ES-I3 (cell line): ENCODE measurements around the gene MYOT.

Experiments
- H3K36me3 ChIP-seq: 2 replicates; pipeline ENCODE4 v1.6.1; 2013; ENCODE audit warnings: mild to moderate bottlenecking, low read length, control low read depth, moderate library complexity; ENCODE audit not compliant: insufficient read depth
- H3K4me1 ChIP-seq: 2 replicates; pipeline ENCODE4 v1.6.1; 2013; ENCODE audit warnings: mild to moderate bottlenecking, control low read depth, low read length; ENCODE audit not compliant: insufficient read depth
- H3K9ac ChIP-seq: 2 replicates; pipeline ENCODE4 v1.6.1; 2013; ENCODE audit warnings: low read depth, mild to moderate bottlenecking, low read length, moderate library complexity
- H3K9me3 ChIP-seq: 2 replicates; pipeline ENCODE4 v1.6.1; 2013; ENCODE audit warnings: mild to moderate bottlenecking, low read length, moderate library complexity; ENCODE audit not compliant: control insufficient read depth, insufficient read depth

Gene MYOT, protein sequence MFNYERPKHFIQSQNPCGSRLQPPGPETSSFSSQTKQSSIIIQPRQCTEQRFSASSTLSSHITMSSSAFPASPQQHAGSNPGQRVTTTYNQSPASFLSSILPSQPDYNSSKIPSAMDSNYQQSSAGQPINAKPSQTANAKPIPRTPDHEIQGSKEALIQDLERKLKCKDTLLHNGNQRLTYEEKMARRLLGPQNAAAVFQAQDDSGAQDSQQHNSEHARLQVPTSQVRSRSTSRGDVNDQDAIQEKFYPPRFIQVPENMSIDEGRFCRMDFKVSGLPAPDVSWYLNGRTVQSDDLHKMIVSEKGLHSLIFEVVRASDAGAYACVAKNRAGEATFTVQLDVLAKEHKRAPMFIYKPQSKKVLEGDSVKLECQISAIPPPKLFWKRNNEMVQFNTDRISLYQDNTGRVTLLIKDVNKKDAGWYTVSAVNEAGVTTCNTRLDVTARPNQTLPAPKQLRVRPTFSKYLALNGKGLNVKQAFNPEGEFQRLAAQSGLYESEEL

DNA sequence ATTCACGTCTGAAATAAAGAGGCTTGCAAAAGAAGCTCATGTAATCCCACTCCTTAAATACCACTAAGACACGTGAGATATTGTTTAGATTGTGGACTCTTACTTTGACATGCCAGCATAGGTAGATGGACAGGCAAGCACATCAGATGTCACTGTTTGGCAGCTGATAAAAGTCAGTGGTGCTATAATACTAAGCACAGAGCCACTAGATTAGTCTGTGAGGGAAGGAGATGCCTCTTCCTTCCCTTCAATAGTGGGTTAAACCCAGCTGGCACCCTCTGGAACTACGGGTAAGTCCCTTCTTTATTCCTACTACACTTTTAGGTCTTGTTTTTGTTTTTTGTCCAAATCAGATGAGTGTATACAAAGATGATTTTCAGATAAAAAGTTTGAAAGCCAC is at the start of gene MYOT:
TSS of gene MYOT (plus strand) at position 197 of the 400 bp plus-strand sequence. CDS start 2,792 bp downstream, outside the sequence.
- Histone ChIP-seq H3K9me3 (no peaks in the 10 kb centered on the region), H3K4me1 (no peaks in the 10 kb centered on the region), H3K36me3 (no peaks in the 10 kb centered on the region), H3K9ac (no peak within 1 kb of the TSS)

DNA sequence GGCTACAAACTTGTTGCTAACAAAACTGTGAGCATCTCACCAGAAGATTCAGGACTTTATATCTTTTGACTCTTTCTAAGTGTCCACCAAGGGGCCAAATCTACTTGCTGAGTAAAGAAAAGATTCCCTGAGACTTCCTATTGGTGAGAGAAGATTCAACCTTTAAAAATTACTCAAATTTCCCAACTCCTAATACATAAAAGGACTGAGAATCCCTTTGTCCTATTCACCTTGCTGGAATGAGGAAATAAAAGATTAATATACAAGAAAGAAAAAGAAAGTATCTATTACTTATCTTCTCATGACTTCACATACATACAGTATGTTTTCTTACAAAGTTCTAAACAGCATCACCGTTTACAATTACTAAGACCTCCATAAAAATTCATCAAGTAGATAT is 47.9 kb upstream of the MYOT start:
- Histone ChIP-seq H3K4me1 (peaks cover 4% of the 10 kb centered on the region), H3K9ac (no peak overlapping the region), H3K9me3 (no peaks in the 10 kb centered on the region), H3K36me3 (no peaks in the 10 kb centered on the region)

DNA sequence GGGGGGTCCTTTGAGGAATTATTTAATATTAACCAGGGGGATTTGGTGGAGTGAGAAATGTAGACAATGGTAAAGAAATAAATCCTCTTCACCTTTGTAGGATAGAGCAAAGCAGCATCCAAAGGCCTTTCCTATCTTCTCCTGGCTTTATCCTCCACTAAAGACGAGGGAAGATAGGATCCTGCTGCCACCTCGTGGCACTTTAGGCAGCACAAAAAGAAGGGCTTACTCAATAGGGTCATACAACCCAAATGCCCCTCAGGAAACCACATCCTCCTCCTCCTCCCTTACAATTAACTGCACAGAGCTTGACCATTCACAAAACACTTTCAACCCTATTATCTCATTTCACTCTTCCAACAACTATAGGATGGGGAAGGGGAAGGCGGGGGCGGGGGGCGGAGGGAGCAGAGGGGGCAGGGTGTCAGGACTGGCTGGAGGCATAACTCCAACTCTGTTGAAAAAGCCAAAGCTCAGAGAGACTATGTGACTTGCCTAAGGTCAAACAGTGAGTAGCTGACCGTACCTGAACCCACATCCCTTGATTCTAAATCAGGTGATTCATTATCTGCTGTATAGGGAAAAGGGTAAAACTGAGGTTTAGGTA is 45.4 kb upstream of the MYOT start:
- no peak overlapping the region for H3K9ac ChIP-seq
- H3K9me3 ChIP-seq: peaks cover 3% of the 10 kb centered on the region; the same call in 1 of the 2 replicates
- H3K4me1 ChIP-seq: peaks cover 8% of the 10 kb centered on the region
- H3K36me3 ChIP-seq: no peaks in the 10 kb centered on the region

DNA sequence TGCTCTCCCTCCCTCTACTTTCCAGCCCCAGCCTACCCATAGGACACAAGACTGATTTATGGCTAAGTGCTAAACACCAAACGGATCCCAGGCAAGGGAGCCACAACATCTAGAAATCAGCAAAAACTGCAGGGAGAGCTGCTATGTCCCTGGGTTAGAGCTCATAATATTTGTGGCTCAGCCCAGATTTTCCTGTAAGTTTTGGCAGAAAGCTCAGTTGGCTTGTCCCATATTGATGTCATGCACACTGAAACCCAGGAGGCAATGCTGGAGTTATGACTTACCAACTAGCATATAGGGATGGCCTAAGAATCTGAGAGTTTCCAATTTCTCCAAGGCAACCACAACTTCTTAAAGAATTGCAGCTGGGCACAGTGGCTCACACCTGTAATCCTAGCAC is 44.7 kb upstream of the MYOT start:
- Histone ChIP-seq H3K9me3 (peaks cover 3% of the 10 kb centered on the region; the same call in 1 of the 2 replicates), H3K4me1 (peaks cover 8% of the 10 kb centered on the region), H3K9ac (no peak overlapping the region), H3K36me3 (no peaks in the 10 kb centered on the region)

DNA sequence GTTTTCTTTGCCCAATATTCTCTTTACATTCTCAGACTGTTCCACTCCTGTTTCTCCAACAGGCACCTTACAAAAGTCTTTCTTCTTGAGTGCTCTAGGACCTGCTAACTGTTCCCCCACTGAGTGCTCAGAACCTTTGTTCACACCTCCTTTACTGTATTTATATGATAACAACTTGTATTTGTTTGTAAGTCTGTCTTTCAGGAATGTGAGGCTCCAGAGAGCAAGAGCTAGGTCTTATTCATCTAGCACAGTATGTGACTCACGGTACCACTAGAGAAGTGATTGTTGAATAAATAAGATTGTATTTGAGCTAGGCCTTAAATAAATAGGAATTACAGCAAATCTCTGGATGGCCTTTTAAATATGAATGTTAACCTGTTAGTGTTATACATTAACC is 42.5 kb upstream of the MYOT start:
- Histone ChIP-seq H3K9ac (no peak overlapping the region), H3K36me3 (no peaks in the 10 kb centered on the region), H3K9me3 (peaks cover 3% of the 10 kb centered on the region; the same call in 1 of the 2 replicates), H3K4me1 (peaks cover 8% of the 10 kb centered on the region)

DNA sequence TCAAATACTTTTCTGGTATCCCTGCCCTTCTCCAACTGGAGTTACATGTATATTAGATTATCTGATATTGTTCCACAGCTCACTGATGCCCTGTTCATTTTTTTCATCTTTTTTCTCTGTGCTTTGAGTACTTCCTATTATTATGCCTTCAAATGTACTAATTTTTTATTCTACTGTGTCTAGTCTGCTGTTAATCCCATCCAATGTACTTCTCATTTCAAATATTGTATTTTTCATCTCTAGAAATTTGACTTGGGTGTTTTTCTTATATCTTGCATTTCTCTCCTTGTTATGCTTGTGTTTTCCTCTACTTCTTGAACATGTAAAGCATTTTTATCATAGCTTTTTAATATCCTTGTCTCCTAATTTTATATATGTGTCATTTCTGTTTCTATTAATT is 41.6 kb upstream of the MYOT start:
- H3K4me1 ChIP-seq: peaks cover 8% of the 10 kb centered on the region
- H3K9ac ChIP-seq: no peak overlapping the region
- no peaks in the 10 kb centered on the region for H3K36me3 ChIP-seq
- H3K9me3 ChIP-seq: peaks cover 3% of the 10 kb centered on the region; the same call in 1 of the 2 replicates

DNA sequence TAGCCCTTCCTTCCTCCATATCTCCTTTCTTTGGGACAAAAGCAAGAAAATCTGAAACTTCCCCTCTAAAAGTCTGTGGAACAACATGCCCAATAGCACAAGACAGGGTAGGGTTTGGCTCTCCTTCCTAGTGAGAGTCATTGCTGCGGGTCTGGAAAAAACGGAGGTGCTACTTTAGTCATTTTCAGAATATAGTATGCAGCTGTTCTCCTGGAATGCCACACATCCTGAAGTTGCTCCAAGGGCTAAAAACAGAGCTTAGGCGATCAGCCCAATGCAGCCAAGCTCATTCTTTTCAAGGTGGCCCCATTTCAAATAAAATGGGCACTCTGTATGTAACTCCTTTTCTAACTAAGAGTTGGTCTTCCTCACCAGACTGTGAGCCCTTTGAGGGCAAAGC is 39.5 kb upstream of the MYOT start:
- H3K9ac ChIP-seq: no peak overlapping the region
- H3K9me3 ChIP-seq: peaks cover 3% of the 10 kb centered on the region; the same call in 1 of the 2 replicates
- no peaks in the 10 kb centered on the region for H3K36me3 ChIP-seq
- peaks cover 11% of the 10 kb centered on the region for H3K4me1 ChIP-seq

DNA sequence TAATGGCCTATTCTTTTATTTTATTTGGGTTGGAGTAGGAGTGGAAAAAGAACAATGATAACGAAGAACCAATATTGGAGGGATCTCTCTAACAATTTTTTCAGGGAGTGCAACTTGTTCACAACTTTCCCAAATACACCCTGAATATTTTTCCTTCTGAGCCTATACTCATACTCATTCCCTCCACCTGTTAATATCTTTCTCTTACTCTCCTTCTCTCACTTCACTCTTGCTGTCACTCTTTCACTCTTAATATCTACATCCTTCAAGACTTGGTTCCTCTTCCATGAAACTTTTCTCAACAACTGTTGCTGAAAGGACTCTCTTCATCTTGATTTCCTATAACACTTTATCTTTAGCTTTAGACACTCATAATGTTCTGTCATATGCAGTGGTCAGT is 39.0 kb upstream of the MYOT start:
- H3K4me1 ChIP-seq: peaks cover 15% of the 10 kb centered on the region
- peaks cover 3% of the 10 kb centered on the region; the same call in 1 of the 2 replicates for H3K9me3 ChIP-seq
- no peaks in the 10 kb centered on the region for H3K36me3 ChIP-seq
- no peak overlapping the region for H3K9ac ChIP-seq

DNA sequence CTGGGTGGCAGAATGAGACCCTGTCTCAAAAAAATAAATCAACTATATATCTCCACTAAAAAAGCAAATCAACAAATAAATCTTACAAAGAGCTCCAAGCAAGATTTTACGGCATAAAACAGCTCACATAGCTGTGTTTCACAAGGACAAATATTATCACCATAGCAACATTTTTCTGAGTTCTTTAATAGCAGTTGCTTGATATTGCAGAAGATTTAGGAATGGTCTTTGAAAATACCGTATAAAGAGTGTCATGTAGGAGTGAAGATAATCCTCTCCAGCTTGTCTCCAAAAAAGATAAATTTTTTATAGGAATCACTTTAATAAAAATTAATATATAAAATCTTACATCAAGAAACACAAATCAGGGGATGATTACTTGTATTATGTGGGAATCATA is 36.6 kb upstream of the MYOT start:
- H3K9me3 ChIP-seq: no peaks in the 10 kb centered on the region
- peaks cover 26% of the 10 kb centered on the region for H3K4me1 ChIP-seq
- H3K9ac ChIP-seq: no peak overlapping the region
- no peaks in the 10 kb centered on the region for H3K36me3 ChIP-seq

DNA sequence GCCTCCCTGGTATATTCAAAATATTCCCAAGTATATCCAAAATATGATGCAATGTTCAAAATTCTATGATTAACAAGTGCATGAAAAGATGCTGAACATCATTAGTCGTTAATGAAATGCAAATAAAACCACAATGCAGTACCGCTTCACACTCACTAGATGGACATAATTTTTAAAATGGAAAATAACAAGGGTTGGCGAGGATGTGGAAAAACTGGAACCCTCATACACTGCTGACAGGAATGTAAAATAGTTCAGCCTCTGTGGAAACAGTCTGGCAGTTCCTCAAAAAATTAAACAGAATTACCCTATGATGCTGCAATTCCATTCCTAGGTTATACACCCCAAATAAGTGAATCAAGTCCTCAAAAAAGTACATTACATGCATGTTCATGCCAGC is 36.1 kb upstream of the MYOT start:
- no peak overlapping the region for H3K9ac ChIP-seq
- H3K4me1 ChIP-seq: peaks cover 29% of the 10 kb centered on the region
- no peaks in the 10 kb centered on the region for H3K9me3 ChIP-seq
- H3K36me3 ChIP-seq: no peaks in the 10 kb centered on the region

DNA sequence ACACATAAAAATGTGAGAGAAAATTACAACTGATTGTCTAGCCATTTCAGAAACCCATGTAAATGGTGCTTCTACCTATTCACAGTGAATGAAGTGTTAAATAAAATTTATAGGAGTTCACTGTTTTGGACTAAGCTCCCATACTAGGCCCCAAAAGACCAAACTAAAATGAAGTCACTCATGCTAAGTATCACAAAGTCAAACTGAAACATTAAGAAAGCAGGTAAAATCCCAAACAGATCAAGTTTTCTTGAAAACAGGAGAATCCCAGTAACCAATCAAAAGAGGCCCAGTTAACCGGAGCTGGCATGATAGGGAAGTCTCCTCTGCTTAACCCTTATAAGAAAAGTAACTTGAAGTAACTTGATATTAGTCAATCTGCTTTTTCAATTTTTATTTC is 35.2 kb upstream of the MYOT start:
- Histone ChIP-seq H3K9ac (no peak overlapping the region), H3K36me3 (no peaks in the 10 kb centered on the region), H3K9me3 (no peaks in the 10 kb centered on the region), H3K4me1 (peaks cover 37% of the 10 kb centered on the region)

DNA sequence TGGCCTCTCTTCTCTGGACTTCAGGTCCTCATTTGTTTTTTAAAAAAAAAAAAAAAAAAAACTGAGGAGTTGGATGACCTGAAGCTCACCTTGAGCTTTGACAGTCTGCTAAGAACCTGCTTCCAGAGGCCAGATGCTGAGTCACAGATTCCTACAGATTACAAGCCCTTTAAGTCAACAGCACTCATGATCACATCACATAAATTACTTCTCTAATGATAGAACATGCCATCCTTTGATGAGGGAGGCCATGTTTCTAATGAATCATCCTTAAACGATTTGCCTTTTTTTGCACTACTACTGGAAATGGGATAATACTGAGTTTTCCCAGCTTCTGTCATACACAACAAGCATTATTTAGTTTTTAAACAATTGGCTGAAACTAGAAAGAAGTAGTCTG is 34.2 kb upstream of the MYOT start:
- no peak overlapping the region for H3K9ac ChIP-seq
- H3K36me3 ChIP-seq: no peaks in the 10 kb centered on the region
- peaks cover 37% of the 10 kb centered on the region for H3K4me1 ChIP-seq
- H3K9me3 ChIP-seq: no peaks in the 10 kb centered on the region

DNA sequence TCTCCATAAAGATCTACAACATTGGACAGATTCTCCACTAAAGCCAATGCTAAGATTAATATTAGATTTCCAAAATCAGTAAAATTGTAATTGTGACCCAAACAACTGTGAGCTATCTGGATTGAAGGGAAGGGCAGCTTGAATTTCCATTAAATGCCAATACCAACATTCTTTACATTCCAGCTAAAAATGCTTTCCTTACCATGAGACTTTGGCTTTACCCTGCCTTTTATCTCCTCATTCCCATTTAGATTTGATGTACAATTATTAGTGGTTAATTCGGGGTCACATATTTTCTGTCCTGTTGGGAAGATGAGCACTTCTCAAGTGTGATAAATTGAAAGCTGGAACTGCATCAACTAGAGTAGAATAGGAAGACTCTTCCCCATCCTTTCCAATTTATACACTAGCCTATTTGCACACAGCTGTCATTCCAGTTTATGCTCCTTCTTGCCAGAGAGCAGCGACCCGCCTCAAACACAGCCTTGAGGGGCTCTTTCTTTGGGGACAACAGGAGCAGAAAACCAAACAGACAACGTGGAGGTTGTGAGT is 33.1 kb upstream of the MYOT start:
- H3K4me1 ChIP-seq: peaks cover 37% of the 10 kb centered on the region
- no peak overlapping the region for H3K9ac ChIP-seq
- no peaks in the 10 kb centered on the region for H3K9me3 ChIP-seq
- H3K36me3 ChIP-seq: no peaks in the 10 kb centered on the region

DNA sequence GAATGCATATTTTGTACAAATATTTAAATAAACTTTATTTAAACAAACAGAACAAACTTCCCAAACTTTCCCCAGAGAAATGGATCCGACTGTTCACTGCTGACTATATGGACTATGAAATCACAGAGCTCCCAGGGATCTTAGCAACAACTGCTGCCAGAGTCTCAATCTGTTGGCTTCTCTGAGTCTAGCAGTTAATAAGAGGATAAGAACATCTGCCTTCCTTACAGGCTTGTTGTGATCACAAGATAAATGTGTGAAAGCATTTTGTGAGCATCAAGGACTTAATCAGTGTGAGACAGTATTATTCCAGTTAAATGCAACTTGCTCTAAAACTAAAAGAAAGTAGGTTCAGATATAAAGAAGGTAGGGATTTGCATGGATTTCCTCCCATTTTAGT is 31.4 kb upstream of the MYOT start:
- Histone ChIP-seq H3K36me3 (no peaks in the 10 kb centered on the region), H3K9me3 (no peaks in the 10 kb centered on the region), H3K4me1 (peaks cover 37% of the 10 kb centered on the region), H3K9ac (no peak overlapping the region)

DNA sequence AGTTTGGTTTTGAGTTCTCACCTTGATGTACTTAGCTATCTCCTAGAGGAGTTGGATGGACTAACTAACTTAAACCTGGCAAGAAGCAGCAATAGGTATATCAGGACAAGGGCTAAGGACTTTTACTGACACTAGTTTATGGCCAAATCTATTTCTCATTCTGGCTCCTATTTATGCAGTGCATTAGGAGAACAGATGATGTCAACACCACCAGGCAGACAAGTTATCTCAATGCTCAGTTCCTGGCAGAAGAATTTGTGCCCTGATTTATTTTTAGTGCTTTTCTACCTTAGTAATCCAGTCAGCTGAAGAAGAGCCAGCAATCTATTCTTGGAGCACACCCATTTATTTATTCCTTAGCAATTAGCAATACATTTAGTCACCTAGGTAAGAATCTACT is 30.7 kb upstream of the MYOT start:
- no peaks in the 10 kb centered on the region for H3K36me3 ChIP-seq
- H3K9me3 ChIP-seq: no peaks in the 10 kb centered on the region
- H3K9ac ChIP-seq: no peak overlapping the region
- H3K4me1 ChIP-seq: peaks cover 37% of the 10 kb centered on the region
